Psoas muscle (tissue), 8 donors: ENCODE results near the gene PDIA3. TPM values are rescaled to one million over a fixed set of nuclear protein-coding genes. Genes with fewer than 3 reads are reported as not detected.
A peak's percentile ranks its signal among the peaks of the same experiment; 100 is the strongest.
"Not testable (repeated sequence)": the region's sequence is repeated elsewhere in the genome, so short reads cannot be mapped to it uniquely, and the experiment has no call there.

Source experiments
- ATAC-seq, 4 donors: fragments of 200-7000 bp; cut with Tn5 transposase; one replicate each; pipeline ENCODE4 v1.9.1; 2020; ENCODE audit warnings: moderate library complexity in 3 of 4, mild to moderate bottlenecking in 2 of 4
- DNase-seq, 2 donors: peaks; one replicate each; pipeline ENCODE4 v3.0.0-alpha.2; 2020
- H3K27ac ChIP-seq: fragments of 200-600 bp; one replicate; pipeline ENCODE4 v1.8.0; 2022
- H3K27me3 ChIP-seq, 3 donors: fragments of 200-600 bp in 1 of 3; one replicate each; pipeline versions ENCODE4 v1.6.1 to v1.8.0; 2013 to 2022; ENCODE audit warnings: low read length in 2 of 3, mild to moderate bottlenecking in 2 of 3, moderate library complexity in 1 of 3; ENCODE audit not compliant: insufficient read depth in 3 of 3
- H3K36me3 ChIP-seq, 2 donors: fragments of 200-600 bp in 1 of 2; one replicate each; pipeline versions ENCODE4 v1.6.1 to v1.8.0; 2013 to 2022; ENCODE audit warnings: low read depth in 1 of 2, mild to moderate bottlenecking in 1 of 2, moderate library complexity in 1 of 2; ENCODE audit not compliant: insufficient read depth in 1 of 2
- H3K4me1 ChIP-seq: fragments of 200-600 bp; one replicate; pipeline ENCODE4 v1.8.0; 2022
- H3K4me3 ChIP-seq: fragments of 200-600 bp; one replicate; pipeline ENCODE4 v1.8.0; 2022; ENCODE audit warnings: mild to moderate bottlenecking
- H3K9me3 ChIP-seq: fragments of 200-600 bp; one replicate; pipeline ENCODE4 v1.8.0; 2022
- WGBS, 3 donors: extraction: QIAGEN DNeasy Blood & Tissue Kit; methylation state at CpG; one replicate each; pipeline versions ENCODE4 v1.1.6 to v1.1.7; 2013; 5-methylcytosine and 5-hydroxymethylcytosine counted together
- intact Hi-C, 2 donors: fragments of 100-400 bp; cut with DNase I; formaldehyde crosslinking; loops; one replicate each; pipeline versions ENCODE4 v1.11.0 to v1.14.2; 2022
- polyA plus RNA-seq, 3 donors: library from polyadenylated mRNA; stranded (reverse); fragments of 200-250 nt; gene quantifications; one replicate each; pipeline ENCODE4 v1.2.3, GENCODE V29; 2013
- total RNA-seq, 4 donors: library from RNA; stranded (reverse); fragmentation: NEBNext Ultra II Directional in 2 of 4; extraction: Animal tissue kit (Norgen Biotek cat#: 25700) in 2 of 4; gene quantifications; one replicate each; pipeline versions ENCODE4 v1.2.1 to v1.2.4, GENCODE V29; 2021 to 2023
- TF ChIP-seq, protein P1 (sequence below): fragments of 200-600 bp; IDR thresholded peaks from one replicate; pipeline ENCODE4 v1.8.0; 2022; ENCODE audit warnings: antibody characterized with exemption
- donor health status: healthy with polysubstance abuse.
- donor health status: DM: no; HTN: no; CAD: no; lungs with moderate emphysema.
- donor health status: Bipolar disorder and iron deficiency.
- donor health status: healthy.
- donor health status: DM: yes; HTN: yes; CAD: no.
- donor health status: DM: no; HTN: no; CAD: no.
- donor health status: DM: no; HTN: no; CAD: no.
- donor health status: DM: yes; HTN: yes; CAD: no.

Gene PDIA3
- total and polyA plus RNA-seq, 7 donors, result 48.0 to 89.0 (median 62.1) TPM

DNA sequence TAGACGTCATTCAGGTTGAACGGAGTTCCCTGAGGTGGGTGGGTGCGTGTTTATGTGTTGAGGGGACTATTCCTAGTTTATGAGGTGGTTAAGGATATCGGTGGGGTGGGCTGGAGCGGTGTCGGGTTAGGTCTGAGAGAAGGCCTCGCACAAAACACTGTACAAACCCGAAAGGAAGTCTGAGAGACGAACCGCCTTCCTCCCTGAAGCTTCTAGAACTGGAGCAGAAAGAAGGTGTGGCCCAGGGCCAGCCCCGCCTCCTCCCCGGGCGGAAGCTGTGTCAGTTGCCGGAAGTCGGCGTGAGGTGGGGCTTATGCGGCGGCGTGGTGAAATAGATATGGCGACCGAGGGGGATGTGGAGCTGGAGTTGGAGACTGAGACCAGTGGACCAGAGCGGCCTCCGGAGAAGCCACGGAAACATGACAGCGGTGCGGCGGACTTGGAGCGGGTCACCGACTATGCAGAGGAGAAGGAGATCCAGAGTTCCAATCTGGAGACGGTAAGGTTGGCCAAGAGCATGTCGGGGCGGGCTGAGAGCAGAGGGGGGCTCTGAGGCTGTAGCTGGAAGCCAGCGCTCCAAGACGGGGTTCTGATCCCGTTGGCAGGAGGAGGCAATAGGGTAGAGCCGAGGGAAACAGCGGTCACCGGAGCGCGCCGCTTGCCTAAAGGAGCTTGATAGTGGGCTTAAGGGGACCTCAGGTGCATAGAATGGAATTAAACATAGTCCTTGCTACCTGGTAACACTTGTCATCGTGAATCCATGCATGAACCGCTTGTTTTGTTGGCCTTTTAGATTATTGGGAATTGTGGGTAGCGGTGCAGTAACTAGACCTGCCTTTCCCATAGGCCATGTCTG is 54.3 kb downstream of the PDIA3 start, which contains the start of gene HYPK:
HYPK (plus strand) TSS at position 314 of the 856 bp plus-strand sequence; CDS start at position 338, 24 bp downstream.
- ATAC-seq, result peak; percentile 87 to 95 (median 92)
- peak; percentile 93 to 97 for DNase-seq
- peak within 1 kb of the TSS; percentile 99 for H3K4me3 ChIP-seq
- no peaks in the 10 kb centered on the region for H3K27me3 ChIP-seq
- peaks cover 36% of the 10 kb centered on the region for H3K4me1 ChIP-seq
- TF ChIP-seq, protein P1, sequence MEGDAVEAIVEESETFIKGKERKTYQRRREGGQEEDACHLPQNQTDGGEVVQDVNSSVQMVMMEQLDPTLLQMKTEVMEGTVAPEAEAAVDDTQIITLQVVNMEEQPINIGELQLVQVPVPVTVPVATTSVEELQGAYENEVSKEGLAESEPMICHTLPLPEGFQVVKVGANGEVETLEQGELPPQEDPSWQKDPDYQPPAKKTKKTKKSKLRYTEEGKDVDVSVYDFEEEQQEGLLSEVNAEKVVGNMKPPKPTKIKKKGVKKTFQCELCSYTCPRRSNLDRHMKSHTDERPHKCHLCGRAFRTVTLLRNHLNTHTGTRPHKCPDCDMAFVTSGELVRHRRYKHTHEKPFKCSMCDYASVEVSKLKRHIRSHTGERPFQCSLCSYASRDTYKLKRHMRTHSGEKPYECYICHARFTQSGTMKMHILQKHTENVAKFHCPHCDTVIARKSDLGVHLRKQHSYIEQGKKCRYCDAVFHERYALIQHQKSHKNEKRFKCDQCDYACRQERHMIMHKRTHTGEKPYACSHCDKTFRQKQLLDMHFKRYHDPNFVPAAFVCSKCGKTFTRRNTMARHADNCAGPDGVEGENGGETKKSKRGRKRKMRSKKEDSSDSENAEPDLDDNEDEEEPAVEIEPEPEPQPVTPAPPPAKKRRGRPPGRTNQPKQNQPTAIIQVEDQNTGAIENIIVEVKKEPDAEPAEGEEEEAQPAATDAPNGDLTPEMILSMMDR, result no peak
- H3K9me3 ChIP-seq, result no peaks in the 10 kb centered on the region
- intact Hi-C loops, result no loop called here
- 4 to 6% (median 6%) methylated on average over 44 of the region's 44 CpGs for WGBS, 3 donors
- peaks cover 1 to 83% of the 10 kb centered on the region in 2 donors for H3K36me3 ChIP-seq
- peak within 1 kb of the TSS; percentile 92 for H3K27ac ChIP-seq

DNA sequence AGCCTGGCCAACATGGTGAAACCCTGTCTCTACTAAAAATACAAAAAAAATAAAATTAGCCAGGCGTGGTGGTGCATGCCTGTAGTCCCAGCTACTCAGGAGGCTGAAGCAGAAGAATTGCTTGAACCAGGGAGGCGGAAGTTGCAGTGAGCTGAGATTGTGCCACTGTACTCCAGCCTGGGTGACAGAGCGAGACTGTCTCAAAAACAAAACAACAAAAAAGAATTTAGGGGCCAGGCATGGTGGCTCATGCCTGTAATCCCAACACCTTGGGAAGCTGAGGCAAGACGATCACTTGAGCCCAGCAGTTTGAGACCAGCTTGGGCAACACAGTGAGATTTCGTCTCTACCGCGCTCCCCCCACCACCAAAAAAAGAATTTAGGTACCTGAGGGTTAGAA is 56.4 kb downstream of the PDIA3 start:
- ATAC-seq, intact Hi-C loops, H3K4me3 ChIP-seq, H3K9me3 ChIP-seq, H3K27ac ChIP-seq, DNase-seq, H3K27me3 ChIP-seq: not testable (repeated sequence)
- Histone ChIP-seq H3K36me3 (peaks cover 0 to 85% of the 10 kb centered on the region in 2 donors), H3K4me1 (peaks cover 19% of the 10 kb centered on the region)
- 93 to 98% (median 94%) methylated on average over 7 of the region's 7 CpGs for WGBS, 3 donors

DNA sequence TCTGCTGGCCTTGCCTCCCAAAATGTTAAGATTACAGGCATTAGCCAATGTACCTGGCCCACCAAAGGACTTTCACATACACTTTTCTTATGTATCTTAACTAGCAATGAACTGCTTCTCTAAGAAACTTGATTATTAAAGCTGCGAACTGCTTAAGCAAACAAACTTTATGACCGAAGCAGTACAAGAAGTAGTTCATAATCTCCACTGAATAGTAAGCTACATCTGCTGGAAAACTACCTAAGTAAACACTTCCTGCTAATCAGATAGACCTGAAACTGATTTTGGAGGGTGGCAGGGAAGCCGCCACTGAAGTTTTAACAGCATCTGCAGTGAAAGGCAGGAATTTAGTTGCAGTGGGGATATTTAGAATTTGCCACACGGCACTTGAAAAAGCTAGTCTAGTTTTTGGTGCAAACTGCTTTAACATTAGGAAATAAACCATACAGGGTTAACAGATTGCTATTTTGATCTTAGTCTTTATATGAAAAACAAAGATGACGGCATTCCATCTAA is 62.3 kb downstream of the PDIA3 start:
- Histone ChIP-seq H3K36me3 (peaks cover 22 to 100% of the 10 kb centered on the region in 2 donors), H3K27me3 (no peaks in the 10 kb centered on the region), H3K9me3 (no peaks in the 10 kb centered on the region), H3K27ac (no peak overlapping the region), H3K4me3 (no peak overlapping the region), H3K4me1 (no peaks in the 10 kb centered on the region)
- 95 to 97% (median 95%) methylated on average over 5 of the region's 5 CpGs for WGBS, 3 donors
- DNase-seq (no peak), ATAC-seq (no peak)
- intact Hi-C loops, result no loop called here
- TF ChIP-seq, protein P1, result no peak

DNA sequence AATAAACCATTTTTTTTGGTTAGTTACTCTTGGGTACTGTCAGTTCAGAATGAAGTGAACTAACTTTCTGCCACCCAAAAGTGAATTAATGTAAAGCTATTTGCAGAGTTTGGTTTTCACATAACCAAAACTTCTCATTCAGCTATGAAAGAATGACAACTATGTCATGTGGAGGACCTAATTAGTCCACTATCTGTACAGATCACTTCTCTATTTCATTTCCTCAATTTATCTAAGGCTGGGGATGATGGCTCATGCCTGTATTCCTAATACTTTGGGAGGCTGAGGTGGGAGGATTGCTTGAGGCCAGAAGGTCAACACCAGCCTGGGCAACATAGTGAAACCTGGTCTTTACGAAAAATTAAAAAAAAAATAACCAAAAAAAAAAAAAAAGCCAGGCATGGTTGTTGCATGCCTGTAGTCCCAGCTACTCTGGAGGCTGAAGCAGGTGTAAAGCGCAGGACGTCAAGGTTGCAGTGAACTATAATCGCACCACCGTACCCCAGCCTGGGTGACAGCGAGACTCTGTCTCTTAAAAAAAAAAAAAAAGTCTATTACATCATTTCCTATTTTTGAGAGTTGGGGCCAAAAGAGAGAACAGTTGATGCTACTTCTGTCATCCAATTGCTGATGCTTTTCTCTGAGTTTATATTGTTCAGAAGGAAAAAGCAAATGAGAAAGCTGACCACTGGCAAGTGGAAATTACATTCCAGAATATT is 62.9 kb downstream of the PDIA3 start:
- DNase-seq (no peak), ATAC-seq (no peak)
- Histone ChIP-seq H3K4me3 (no peak overlapping the region), H3K36me3 (peaks cover 24 to 100% of the 10 kb centered on the region in 2 donors), H3K4me1 (no peaks in the 10 kb centered on the region), H3K9me3 (no peaks in the 10 kb centered on the region), H3K27me3 (no peaks in the 10 kb centered on the region), H3K27ac (no peak overlapping the region)
- TF ChIP-seq, protein P1, result no peak
- intact Hi-C loops, result no loop called here
- 83 to 90% (median 87%) methylated on average over 6 of the region's 6 CpGs for WGBS, 3 donors

DNA sequence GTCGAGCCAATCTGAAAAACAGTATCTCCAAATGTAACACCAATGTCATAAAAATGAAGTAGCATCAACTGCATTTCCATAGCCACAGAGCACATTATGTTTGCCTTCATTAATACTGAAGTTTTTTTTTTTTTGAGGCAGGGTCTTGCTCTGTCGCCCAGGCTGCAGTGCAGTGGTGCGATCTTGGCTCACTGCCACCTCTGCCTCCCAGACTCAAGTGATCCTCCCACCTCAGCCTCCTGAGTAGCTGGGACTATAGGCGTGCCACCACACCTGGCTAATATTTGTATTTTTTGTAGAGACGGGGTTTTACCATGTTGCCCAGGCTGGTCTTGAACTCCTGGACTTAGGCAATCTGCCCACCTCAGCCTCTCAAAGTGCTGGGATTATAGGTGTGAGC is 68.8 kb downstream of the PDIA3 start:
- H3K27ac ChIP-seq, H3K4me3 ChIP-seq, H3K9me3 ChIP-seq, ATAC-seq, H3K4me1 ChIP-seq, DNase-seq, H3K27me3 ChIP-seq, intact Hi-C loops: not testable (repeated sequence)
- H3K36me3 ChIP-seq, result peaks cover 20 to 80% of the 10 kb centered on the region in 2 donors
- WGBS, 3 donors, result 90 to 95% (median 92%) methylated on average over 5 of the region's 5 CpGs
